Measurements from ENCODE around the gene USP14.
A peak's percentile ranks its signal among the peaks of the same experiment; 100 is the strongest.

Gene USP14

DNA sequence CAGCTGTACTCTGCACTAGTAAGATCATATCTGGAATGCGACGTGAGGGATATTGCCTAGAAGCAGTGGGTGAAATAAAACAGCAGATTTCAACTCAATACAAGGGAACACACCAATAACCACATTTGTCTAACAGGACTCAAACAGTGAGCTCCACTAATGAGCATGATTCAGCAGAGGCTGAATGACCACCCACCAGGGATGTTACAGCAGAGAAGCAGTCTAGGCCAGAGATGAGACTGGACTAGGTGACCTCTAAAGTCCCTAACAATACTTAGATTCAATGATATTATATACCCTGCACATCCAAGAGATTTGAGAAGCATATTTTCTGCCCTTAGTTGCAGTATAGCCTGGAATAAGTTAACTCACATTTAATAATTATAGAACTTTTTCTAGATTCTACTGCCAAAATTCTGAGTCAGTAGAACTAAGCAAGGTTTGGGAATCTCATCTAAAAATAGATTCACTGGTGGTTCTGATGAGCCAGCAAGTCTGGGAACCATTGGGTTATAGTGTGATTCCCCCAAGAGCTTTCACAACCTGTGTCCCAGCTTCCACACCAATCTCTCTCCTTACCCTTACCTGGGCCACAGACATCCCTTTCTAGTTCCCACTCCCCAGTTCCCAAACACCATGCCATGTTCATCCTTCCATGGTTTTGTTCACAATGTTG, 103.2 kb downstream of the USP14 start:
- no peak overlapping the region for H2AFZ ChIP-seq (ENCODE audit: low read length, unreplicated experiment)
- H3K27me3 ChIP-seq (ENCODE audit: insufficient read depth, low read length), result no peaks in the 10 kb centered on the region
- H3K36me3 ChIP-seq (ENCODE audit: insufficient read depth, low read length), result peaks cover 41% of the 10 kb centered on the region
- H3K4me3 ChIP-seq (ENCODE audit: low read depth, low read length), result no peak overlapping the region
- H3K27ac ChIP-seq (ENCODE audit: low read depth, low read length), result peak overlapping the region; percentile 6; the same call in 1 of the 2 replicates
- H3K79me2 ChIP-seq (ENCODE audit: control insufficient read depth, insufficient read depth, low read length, unreplicated experiment), result peaks cover 14% of the 10 kb centered on the region
- H3K4me1 ChIP-seq (ENCODE audit: control insufficient read depth, insufficient read depth, low read length, unreplicated experiment), result peaks cover 6% of the 10 kb centered on the region

Data from ACC112 (cell line).